GM12864 (cell line): ENCODE data around the gene APOL2.

Source experiments
- DNase-seq: peaks from one replicate; pipeline ENCODE4 v3.0.0-alpha.2; 2011; ENCODE audit warnings: low read depth
- H3K4me3 ChIP-seq: 2 replicates; pipeline ENCODE4 v1.5.1; 2011; ENCODE audit warnings: mild to moderate bottlenecking, low read depth, low read length, control low read depth
- TF ChIP-seq, protein P1 (sequence below): IDR thresholded peaks from 2 replicates; pipeline ENCODE4 v1.5.1; 2011; ENCODE audit warnings: low read depth, mild to moderate bottlenecking, moderate library complexity, low read length, control low read depth, inconsistent platforms; ENCODE audit errors: missing control alignments

APOL2 gene

GRCh38 chr22:36185828-36186624, 53.3 kb downstream of the APOL2 start:
- TF ChIP-seq, protein P1, sequence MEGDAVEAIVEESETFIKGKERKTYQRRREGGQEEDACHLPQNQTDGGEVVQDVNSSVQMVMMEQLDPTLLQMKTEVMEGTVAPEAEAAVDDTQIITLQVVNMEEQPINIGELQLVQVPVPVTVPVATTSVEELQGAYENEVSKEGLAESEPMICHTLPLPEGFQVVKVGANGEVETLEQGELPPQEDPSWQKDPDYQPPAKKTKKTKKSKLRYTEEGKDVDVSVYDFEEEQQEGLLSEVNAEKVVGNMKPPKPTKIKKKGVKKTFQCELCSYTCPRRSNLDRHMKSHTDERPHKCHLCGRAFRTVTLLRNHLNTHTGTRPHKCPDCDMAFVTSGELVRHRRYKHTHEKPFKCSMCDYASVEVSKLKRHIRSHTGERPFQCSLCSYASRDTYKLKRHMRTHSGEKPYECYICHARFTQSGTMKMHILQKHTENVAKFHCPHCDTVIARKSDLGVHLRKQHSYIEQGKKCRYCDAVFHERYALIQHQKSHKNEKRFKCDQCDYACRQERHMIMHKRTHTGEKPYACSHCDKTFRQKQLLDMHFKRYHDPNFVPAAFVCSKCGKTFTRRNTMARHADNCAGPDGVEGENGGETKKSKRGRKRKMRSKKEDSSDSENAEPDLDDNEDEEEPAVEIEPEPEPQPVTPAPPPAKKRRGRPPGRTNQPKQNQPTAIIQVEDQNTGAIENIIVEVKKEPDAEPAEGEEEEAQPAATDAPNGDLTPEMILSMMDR, result peak; percentile 9
- no peak overlapping the region for H3K4me3 ChIP-seq
- DNase-seq, result no peak

- H3K4me3 ChIP-seq, result no peak overlapping the region
- DNase-seq, result no peak
- TF ChIP-seq, protein P1, result no peak
Observed at GRCh38 chr22:36184433-36185025, 54.8 kb downstream of the APOL2 start.

DNA sequence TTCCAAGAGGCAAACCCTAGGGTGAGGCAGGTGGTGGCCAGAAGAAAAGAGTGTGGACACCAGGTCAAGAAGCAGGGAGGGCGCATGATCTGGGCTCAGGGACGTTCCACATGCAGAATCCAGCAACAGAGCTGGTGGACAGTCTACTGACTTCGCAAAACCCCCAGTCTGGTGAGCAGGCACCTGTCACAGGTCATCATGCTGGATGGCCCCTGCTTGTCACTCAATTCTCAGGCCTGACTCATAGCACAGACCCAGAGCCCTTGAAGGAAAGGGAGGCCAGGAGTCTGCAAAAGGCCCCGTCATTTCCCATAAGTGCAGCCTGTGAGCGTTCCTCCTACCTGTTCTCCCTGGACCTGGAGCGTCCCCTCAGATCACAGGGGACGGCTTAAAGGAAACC, 55.9 kb downstream of the APOL2 start:
- no peak for DNase-seq
- TF ChIP-seq, protein P1, result no peak
- no peak overlapping the region for H3K4me3 ChIP-seq

DNA sequence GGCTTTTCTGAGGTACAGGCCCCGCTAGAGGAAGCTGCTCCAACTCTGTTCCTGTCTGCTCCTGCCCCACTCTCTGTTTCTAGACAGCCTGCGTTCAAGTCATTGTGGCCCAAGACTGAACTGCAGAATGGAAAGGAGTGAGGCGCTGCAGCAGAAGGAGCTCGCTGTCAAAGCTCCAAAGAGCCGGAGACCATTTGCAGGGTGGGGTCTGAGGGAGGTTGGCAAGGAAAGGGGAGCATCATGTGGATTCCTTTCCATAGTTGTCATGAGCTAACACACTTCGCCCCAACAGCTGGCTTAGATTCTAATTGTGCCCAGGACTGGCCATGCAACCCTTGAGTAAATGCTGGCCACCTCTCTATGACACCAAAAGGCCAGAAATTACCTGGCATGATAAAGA, 56.5 kb downstream of the APOL2 start:
- no peak overlapping the region for H3K4me3 ChIP-seq
- TF ChIP-seq, protein P1, result no peak
- no peak for DNase-seq

DNA sequence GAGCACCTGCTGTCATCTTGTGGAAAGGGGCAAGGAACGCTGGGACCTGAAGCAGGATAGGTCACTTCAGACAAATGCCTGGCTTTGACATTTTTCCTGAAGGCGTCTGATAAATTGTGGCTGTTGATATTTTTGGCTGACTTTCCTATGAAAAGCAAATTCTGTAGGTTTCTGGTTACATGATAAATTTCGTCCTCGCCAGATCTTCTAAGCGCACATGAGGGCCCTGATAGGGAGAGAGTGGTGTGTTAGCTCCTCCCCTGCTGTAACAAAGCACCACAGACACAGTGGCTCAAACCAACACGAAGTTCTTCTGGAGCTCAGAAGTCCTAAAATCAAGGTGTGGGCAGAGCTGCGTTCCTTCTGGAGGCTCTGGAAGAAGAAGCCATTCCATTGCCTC, 57.3 kb downstream of the APOL2 start:
- DNase-seq, result no peak
- no peak overlapping the region for H3K4me3 ChIP-seq
- TF ChIP-seq, protein P1, result no peak

GRCh38 chr22:36180928-36181327, 58.4 kb downstream of the APOL2 start:
- no peak overlapping the region for H3K4me3 ChIP-seq
- no peak for DNase-seq
- TF ChIP-seq, protein P1, result no peak
